Stimulated activated naive B cell treated with anti-CD40 and anti-IgM and Interleukin-4, amounts not matched to agents 10 μg/mL and 1 μg/mL and 100 μg/mL, for 72 hours (primary cell): ENCODE measurements around the gene PRKCE.
A peak's percentile ranks its signal among the peaks of the same experiment; 100 is the strongest.

Source experiments
- ATAC-seq, 2 donors: fragments of 150-1000 bp; cut with Tn5 transposase; replicated peaks; 2 replicates each; pipeline ENCODE4 v1.10.0; 2021; ENCODE audit warnings: moderate library complexity in 1 of 2
- DNase-seq: peaks from one replicate; pipeline ENCODE4 v3.0.0; 2021
- H3K27ac Mint-ChIP-seq: one replicate; pipeline ENCODE4 v1.8.0; 2022; ENCODE audit warnings: mild to moderate bottlenecking, mixed read lengths
- H3K27me3 Mint-ChIP-seq, 2 donors: one replicate each; pipeline ENCODE4 v1.8.0; 2022; ENCODE audit warnings: mixed read lengths in 2 of 2
- H3K36me3 Mint-ChIP-seq, 2 donors: one replicate each; pipeline ENCODE4 v1.8.0; 2022; ENCODE audit warnings: mixed read lengths in 2 of 2, mild to moderate bottlenecking in 1 of 2
- H3K4me1 Mint-ChIP-seq, 2 donors: one replicate each; pipeline ENCODE4 v1.8.0; 2022; ENCODE audit warnings: mixed read lengths in 2 of 2, mild to moderate bottlenecking in 1 of 2
- H3K4me3 Mint-ChIP-seq, 2 donors: one replicate each; pipeline ENCODE4 v1.8.0; 2022; ENCODE audit warnings: mild to moderate bottlenecking in 2 of 2, mixed read lengths in 2 of 2, moderate library complexity in 1 of 2
- H3K9me3 Mint-ChIP-seq, 2 donors: one replicate each; pipeline ENCODE4 v1.8.0; 2022; ENCODE audit warnings: mixed read lengths in 2 of 2, mild to moderate bottlenecking in 1 of 2

Gene PRKCE

GRCh38 chr2:45929674-45930395 is 278.4 kb downstream of the PRKCE start:
- peaks cover 23 to 34% of the 10 kb centered on the region in 2 donors for H3K4me1 Mint-ChIP-seq
- peak overlapping the region; percentile 40 to 45 for H3K4me3 Mint-ChIP-seq
- H3K27me3 Mint-ChIP-seq = no peaks in the 10 kb centered on the region
- peak; percentile 15 for DNase-seq
- H3K27ac Mint-ChIP-seq = peak overlapping the region; percentile 92
- H3K36me3 Mint-ChIP-seq = peaks cover 10 to 13% of the 10 kb centered on the region in 2 donors
- peaks cover 0 to 8% of the 10 kb centered on the region in 2 donors for H3K9me3 Mint-ChIP-seq
- peak; percentile 92 to 96 for ATAC-seq

DNA sequence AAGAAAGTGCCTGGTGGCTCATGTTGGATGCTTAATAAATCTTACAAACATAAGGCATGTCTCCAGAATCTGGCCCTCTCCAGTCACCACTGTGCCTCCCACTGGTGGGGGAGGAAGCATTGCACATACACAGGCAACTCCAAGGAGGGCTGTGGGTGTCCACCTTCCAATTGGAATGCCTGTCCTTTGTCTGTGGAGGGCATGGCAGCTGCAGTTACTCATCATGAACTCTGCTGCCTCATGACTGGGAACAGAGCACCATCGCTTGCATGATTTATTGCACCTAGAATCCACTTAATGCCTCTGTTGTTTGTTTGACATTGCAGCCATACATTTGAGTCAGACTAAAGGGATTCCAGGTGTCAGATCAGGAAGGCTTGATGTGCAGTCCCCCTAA is 278.9 kb downstream of the PRKCE start:
- H3K4me3 Mint-ChIP-seq = no peak overlapping the region
- DNase-seq = no peak
- H3K9me3 Mint-ChIP-seq = peaks cover 0 to 8% of the 10 kb centered on the region in 2 donors
- H3K27me3 Mint-ChIP-seq = no peaks in the 10 kb centered on the region
- peak; percentile 17 to 26 for ATAC-seq
- peaks cover 24 to 34% of the 10 kb centered on the region in 2 donors for H3K4me1 Mint-ChIP-seq
- no peak overlapping the region for H3K27ac Mint-ChIP-seq
- peaks cover 10 to 13% of the 10 kb centered on the region in 2 donors for H3K36me3 Mint-ChIP-seq

DNA sequence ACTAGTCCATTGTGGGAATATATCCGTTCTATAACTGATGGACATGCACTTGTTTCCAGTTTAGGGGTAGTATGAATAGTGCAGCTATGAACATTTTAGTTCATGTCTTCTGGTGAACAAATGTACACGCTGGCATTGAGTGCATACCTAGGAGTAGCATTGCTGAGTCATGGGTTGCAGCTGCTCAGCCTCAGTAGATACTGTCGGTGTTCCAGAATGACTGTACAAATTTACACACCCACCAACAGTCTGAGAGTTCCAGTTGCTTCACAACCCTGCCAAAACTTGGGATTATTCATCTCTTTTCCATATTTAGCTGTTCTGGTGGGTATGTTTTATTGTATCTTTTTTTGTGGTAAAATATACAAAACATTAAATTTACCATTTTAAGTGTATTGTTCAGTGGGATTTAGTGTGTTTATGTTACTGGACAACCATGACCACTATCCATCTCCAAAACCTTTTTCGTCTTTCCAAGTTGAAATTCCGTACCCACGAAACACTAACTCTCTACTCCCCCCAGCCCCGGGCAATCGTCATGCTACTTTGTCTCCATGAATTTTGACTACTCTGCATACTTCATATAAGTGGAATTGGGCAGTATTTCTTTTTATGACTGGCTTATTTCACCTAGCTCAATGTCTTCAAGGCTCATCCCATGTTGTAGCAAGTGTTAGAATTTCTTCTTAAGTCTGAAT is 281.0 kb downstream of the PRKCE start:
- no peak overlapping the region for H3K4me3 Mint-ChIP-seq
- ATAC-seq (no peak), DNase-seq (no peak)
- peaks cover 10 to 12% of the 10 kb centered on the region in 2 donors for H3K36me3 Mint-ChIP-seq
- H3K9me3 Mint-ChIP-seq = peaks cover 0 to 8% of the 10 kb centered on the region in 2 donors
- H3K27ac Mint-ChIP-seq = no peak overlapping the region
- H3K27me3 Mint-ChIP-seq = no peaks in the 10 kb centered on the region
- H3K4me1 Mint-ChIP-seq = peaks cover 28 to 45% of the 10 kb centered on the region in 2 donors

DNA sequence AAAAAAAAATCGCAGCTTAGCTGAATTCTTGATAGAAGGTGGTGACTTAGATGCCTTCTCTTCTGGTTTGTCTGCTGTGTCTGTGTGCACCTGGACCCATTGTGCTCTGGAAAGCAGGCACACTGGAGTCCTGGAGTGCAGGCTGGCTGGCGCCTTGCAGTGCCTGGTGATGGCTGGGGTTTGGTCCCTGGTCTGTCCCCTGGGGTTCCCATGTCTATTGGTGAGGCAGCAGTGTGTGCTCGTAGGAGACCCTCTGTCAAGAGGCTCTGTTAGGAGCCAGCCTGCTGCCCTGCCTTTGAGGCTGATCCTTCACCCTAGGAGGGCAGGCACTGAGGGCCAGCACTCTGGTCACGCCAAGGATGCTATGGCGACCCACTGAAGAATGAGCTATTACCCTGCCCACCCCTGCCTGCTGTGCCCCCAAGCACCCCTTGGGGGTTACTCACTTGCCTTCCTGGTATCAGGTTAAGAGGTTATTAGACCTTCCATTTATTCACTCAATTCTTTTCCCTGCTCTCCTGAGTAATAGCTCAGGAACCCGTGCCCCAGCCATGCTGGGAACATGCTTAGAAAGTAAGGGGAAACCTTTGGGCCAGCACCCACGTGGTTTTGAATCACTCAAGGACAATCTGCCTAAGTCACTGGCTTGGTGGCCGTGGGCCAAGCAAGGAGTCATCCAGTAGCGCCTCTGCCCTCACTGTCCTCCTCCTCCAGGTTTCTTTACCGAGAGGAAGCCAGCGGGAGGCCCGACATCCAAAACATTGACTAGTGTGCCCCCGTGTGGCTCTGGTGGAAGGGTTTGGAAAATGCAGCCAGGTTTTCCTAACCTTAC is 284.5 kb downstream of the PRKCE start:
- no peaks in the 10 kb centered on the region for H3K27me3 Mint-ChIP-seq
- DNase-seq (peak; percentile 67), ATAC-seq (peak; percentile 90 to 94)
- peaks cover 0 to 2% of the 10 kb centered on the region in 2 donors for H3K9me3 Mint-ChIP-seq
- peaks cover 17 to 26% of the 10 kb centered on the region in 2 donors for H3K4me1 Mint-ChIP-seq
- H3K36me3 Mint-ChIP-seq = peaks cover 2 to 3% of the 10 kb centered on the region in 2 donors
- H3K27ac Mint-ChIP-seq = peak overlapping the region; percentile 81
- peak overlapping the region; percentile 50 to 52 for H3K4me3 Mint-ChIP-seq

DNA sequence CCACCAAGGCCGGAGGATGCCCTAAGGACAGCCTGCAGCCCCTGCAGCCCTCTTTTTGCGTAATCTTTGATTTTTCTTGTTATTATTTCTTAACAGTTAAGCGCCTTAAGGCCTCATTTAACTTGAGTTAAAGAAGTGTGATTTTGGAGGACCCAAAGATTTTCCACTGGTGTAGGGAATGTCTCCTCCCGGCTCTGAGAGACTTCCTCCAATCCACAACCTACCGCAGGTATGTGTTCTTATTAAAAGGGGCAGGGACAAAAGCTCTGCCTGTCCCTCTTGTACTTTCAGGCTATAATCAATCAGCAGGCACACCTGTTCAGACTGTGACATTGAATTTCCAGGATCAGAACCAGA is 285.1 kb downstream of the PRKCE start:
- H3K9me3 Mint-ChIP-seq = peaks cover 0 to 2% of the 10 kb centered on the region in 2 donors
- H3K4me3 Mint-ChIP-seq = no peak overlapping the region
- no peaks in the 10 kb centered on the region for H3K27me3 Mint-ChIP-seq
- DNase-seq (no peak), ATAC-seq (no peak)
- peak overlapping the region; percentile 56 for H3K27ac Mint-ChIP-seq
- peaks cover 2 to 3% of the 10 kb centered on the region in 2 donors for H3K36me3 Mint-ChIP-seq
- H3K4me1 Mint-ChIP-seq = peaks cover 17 to 24% of the 10 kb centered on the region in 2 donors

DNA sequence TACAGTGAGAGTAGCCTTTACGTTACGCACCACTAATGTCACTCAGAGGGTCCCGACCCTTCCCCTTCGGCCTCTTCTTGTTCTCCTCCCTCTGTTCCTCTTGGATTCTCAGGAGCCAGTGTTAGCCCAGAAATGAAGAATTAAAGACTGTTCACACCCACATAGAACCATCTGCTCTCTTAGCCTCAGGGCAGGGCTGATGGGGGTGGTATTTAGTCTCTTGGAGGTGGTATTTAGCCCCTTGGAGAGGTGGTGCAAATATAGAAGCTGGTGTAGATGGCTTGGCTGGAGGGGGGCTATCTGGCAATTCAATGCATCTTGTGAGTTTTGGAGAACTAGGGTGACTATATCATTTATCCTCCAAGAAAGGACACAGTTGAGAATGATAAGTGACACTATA is 286.5 kb downstream of the PRKCE start:
- H3K4me1 Mint-ChIP-seq = peaks cover 13 to 17% of the 10 kb centered on the region in 2 donors
- H3K4me3 Mint-ChIP-seq = no peak overlapping the region
- H3K9me3 Mint-ChIP-seq = no peaks in the 10 kb centered on the region
- H3K27ac Mint-ChIP-seq = no peak overlapping the region
- DNase-seq (no peak), ATAC-seq (no peak)
- no peaks in the 10 kb centered on the region for H3K27me3 Mint-ChIP-seq
- no peaks in the 10 kb centered on the region for H3K36me3 Mint-ChIP-seq

DNA sequence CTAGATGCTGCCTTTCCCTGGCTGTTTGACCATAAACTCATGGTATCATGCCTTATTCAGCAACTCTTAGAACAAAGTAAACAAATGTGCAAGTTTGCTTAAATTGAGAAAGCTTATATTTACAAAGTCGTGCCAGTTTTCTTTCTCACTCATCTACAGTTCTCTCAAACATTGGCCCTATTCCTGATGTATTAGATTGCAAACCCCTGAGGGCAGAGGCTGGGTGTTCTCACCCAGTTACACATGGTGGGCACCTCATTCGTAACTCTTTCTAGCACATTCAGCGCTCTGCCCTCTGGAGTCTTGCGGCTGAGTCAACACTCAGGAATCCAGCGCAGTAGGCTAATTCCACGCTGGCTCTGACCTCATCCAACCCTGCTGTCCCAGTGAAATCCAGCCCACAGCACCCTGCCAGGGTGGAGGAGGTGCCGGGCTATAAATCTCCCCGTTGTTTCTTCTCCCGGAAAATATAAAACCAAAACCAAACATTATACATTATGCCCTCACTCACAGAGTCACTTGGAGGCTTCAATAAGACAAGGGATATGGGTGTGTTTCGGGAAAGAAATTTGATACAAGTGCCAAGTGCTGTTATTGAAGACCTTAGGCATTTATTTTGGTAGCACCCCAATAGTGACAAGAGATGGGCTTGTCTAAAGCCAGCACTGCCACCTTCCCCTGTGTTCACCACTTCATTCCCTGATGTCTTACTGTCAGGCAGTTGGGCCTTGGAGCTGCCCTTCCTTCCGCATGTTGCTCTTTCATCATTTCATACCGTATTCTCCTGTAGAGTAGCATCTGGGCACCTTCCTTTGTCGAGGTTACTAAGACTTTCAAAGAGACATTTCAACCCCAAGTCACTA is 287.4 kb downstream of the PRKCE start:
- Mint-ChIP-seq H3K27me3 (no peaks in the 10 kb centered on the region), H3K27ac (no peak overlapping the region), H3K4me1 (peaks cover 13 to 15% of the 10 kb centered on the region in 2 donors), H3K4me3 (no peak overlapping the region), H3K9me3 (no peaks in the 10 kb centered on the region), H3K36me3 (no peaks in the 10 kb centered on the region)
- ATAC-seq (no peak), DNase-seq (no peak)

DNA sequence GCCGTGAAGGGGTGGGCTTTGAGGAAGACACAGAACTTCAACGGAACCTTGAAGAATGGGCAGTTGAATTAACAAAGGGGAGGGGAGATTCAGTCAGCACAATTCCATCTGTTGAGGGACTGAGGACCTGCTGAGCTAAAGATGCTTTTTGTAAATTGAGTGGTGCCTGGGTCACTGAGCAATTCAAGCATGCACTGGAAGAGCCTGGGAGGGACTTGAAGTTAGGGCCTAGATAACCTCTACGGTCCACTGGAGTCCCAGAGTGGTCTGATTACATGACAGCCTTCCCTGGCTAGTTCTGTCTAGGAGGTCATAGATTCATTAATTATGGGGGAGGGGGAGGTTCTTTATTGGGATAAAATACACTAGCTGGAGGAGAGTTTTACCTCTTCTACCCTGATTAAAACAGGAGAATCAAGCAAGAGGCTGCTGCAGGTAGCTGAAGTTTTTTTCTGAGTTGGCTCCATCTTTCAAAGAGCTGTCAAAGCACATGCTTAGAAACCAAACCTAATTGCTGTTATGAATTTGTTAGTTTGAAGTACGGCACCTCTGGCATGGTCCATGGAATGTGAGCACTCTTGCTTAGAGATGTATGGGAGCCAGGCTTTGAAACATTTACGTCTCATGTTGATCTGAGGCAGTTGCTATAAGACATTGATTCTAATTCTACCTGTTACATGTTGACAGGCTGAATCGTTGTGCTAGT is 290.2 kb downstream of the PRKCE start:
- peaks cover 0 to 8% of the 10 kb centered on the region in 2 donors for H3K36me3 Mint-ChIP-seq
- H3K4me1 Mint-ChIP-seq = peaks cover 9 to 20% of the 10 kb centered on the region in 2 donors
- no peak for DNase-seq
- H3K9me3 Mint-ChIP-seq = no peaks in the 10 kb centered on the region
- H3K27ac Mint-ChIP-seq = no peak overlapping the region
- ATAC-seq = no peak
- H3K4me3 Mint-ChIP-seq = no peak overlapping the region
- no peaks in the 10 kb centered on the region for H3K27me3 Mint-ChIP-seq

DNA sequence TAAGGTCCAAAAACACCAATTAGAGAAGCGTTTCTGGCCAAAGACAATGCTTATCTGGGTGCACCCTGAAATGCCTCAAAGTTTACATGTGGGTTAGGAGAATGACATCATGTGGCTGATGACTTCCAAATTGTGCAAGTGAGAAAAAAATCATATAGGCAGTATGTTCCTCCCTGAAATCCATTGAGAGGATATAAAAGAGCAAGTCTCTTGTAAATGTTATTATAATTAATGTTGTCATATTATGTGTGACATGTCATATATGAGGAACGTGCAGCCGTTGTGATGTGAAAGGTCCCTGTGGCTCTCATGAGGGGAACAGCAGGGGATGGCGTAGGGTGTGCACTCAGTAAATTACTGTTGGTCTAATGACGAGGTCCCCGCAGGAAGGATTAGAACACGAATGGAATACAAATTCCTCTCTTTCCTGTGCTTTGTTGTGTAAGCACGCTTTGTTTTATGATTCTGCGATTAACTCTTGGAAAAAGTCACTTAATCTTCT is 290.8 kb downstream of the PRKCE start:
- H3K27me3 Mint-ChIP-seq = no peaks in the 10 kb centered on the region
- no peak for DNase-seq
- H3K27ac Mint-ChIP-seq = no peak overlapping the region

DNA sequence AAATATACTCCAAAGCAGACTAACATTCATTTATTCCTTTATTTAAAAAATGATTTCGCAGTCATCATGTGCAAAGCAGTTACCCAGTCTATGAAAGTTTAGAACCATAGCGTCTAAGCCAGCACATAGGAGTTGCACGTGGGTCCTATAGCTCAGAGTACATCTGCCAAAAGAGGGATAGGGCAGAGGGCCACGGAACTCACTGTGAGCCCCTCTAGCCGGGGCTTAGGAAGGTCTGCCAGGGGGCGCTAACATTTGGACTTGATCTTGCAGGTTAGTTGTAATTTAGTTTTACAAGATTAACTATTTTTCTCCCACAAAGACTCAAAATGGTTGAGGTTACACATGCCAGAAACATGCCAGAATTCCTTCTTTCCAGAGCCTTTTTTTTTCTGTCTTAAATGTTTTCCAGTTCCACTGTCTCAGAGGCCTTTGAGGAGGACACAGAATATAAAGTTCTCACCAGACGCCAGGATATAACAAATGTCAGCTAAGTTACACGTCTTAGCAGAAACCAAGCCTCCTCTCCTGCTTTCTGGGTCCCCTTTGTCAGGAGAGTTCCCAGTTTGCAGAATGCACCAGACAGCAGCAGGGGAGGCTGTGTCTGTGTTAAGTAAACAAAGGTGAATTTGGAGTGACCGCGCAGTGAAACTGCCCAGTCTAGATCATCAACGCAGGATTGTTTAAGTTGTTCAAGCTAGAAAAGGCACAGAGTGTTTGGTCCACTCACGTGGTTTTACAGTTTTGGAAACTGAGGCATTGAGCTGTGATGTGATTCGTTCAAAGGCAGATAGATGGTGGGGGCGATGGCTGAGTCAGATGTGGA is 292.0 kb downstream of the PRKCE start:
- ATAC-seq (no peak), DNase-seq (no peak)
- H3K27me3 Mint-ChIP-seq = no peaks in the 10 kb centered on the region
- H3K36me3 Mint-ChIP-seq = peaks cover 0 to 8% of the 10 kb centered on the region in 2 donors
- H3K4me3 Mint-ChIP-seq = no peak overlapping the region
- H3K9me3 Mint-ChIP-seq = no peaks in the 10 kb centered on the region
- no peak overlapping the region for H3K27ac Mint-ChIP-seq
- H3K4me1 Mint-ChIP-seq = peaks cover 10 to 25% of the 10 kb centered on the region in 2 donors

More for the DNA sequence above, 290.8 kb downstream of the PRKCE start:
- Mint-ChIP-seq H3K4me1 (peaks cover 12 to 25% of the 10 kb centered on the region in 2 donors), H3K9me3 (no peaks in the 10 kb centered on the region), H3K4me3 (no peak overlapping the region), H3K36me3 (peaks cover 0 to 8% of the 10 kb centered on the region in 2 donors)
- ATAC-seq = no peak

DNA sequence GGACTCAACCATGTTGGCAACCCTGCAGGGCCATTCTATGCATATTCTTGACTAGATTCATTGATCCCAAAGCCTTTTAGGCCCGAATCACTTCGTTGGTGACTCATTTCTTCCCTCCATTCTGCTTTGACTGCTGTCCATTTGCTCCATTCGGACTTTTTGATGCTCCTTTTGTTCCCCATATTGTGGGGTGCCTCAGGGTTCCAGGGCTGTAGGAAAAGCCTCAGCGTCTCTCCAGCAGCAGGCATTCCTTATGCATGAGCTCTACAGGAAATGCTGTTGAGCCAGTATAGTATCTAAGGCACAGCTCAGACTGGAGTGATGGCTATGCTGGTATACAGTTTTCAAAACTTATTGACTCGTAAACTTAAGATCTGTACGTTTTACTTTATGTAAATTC is 292.6 kb downstream of the PRKCE start:
- H3K27me3 Mint-ChIP-seq = no peaks in the 10 kb centered on the region
- no peaks in the 10 kb centered on the region for H3K9me3 Mint-ChIP-seq
- peaks cover 0 to 8% of the 10 kb centered on the region in 2 donors for H3K36me3 Mint-ChIP-seq
- ATAC-seq (no peak), DNase-seq (no peak)
- H3K4me1 Mint-ChIP-seq = peaks cover 12 to 25% of the 10 kb centered on the region in 2 donors
- H3K27ac Mint-ChIP-seq = no peak overlapping the region
- H3K4me3 Mint-ChIP-seq = no peak overlapping the region

GRCh38 chr2:45945302-45945717 is 293.8 kb downstream of the PRKCE start:
- Mint-ChIP-seq H3K36me3 (peaks cover 0 to 8% of the 10 kb centered on the region in 2 donors), H3K4me1 (peaks cover 11 to 21% of the 10 kb centered on the region in 2 donors), H3K27me3 (no peaks in the 10 kb centered on the region), H3K9me3 (no peaks in the 10 kb centered on the region), H3K4me3 (no peak overlapping the region), H3K27ac (no peak overlapping the region)
- DNase-seq (no peak), ATAC-seq (no peak)
